Stomach (tissue), 19 donors: ENCODE measurements around the gene OR1L4. TPM values are rescaled to one million over a fixed set of nuclear protein-coding genes. Genes with fewer than 3 reads are reported as not detected.

Experiments
- DNase-seq, 2 donors: peaks; one replicate each; pipeline versions ENCODE4 v3.0.0 to v3.0.0-alpha.2; 2013 to 2019
- H3K27ac ChIP-seq, 5 donors: fragments of 200-600 bp in 4 of 5; sonication (generic) in 4 of 5; one replicate each; pipeline ENCODE4 v1.5.1; 2013 to 2019; ENCODE audit warnings: mild to moderate bottlenecking in 1 of 5, moderate library complexity in 1 of 5
- H3K27me3 ChIP-seq, 3 donors: fragments of 200-600 bp; sonication (generic); one replicate each; pipeline ENCODE4 v1.5.1; 2017 to 2019; ENCODE audit warnings: mixed run types in 1 of 3
- H3K36me3 ChIP-seq, 4 donors: fragments of 200-600 bp; sonication (generic); 1 replicate in 3 of 4; 2 replicates in 1 of 4; pipeline ENCODE4 v1.5.1; 2016 to 2019
- H3K4me1 ChIP-seq, 4 donors: fragments of 200-600 bp; sonication (generic); one replicate each; pipeline ENCODE4 v1.5.1; 2016 to 2019
- H3K4me3 ChIP-seq, 4 donors: fragments of 200-600 bp; sonication (generic) in 3 of 4; one replicate each; pipeline ENCODE4 v1.5.1; 2016 to 2019; ENCODE audit warnings: mild to moderate bottlenecking in 1 of 4
- H3K9me3 ChIP-seq, 4 donors: fragments of 200-600 bp; sonication (generic); one replicate each; pipeline ENCODE4 v1.5.1; 2016 to 2019
- EP300 ChIP-seq: sonication (generic); formaldehyde crosslinking; IDR thresholded peaks from one replicate; pipeline ENCODE4 v1.6.1; 2017; ENCODE audit warnings: antibody characterized with exemption
- POLR2A ChIP-seq, 4 donors: fragments of 450-650 bp; IDR thresholded peaks; one replicate each; pipeline ENCODE4 v1.6.1; 2016; ENCODE audit warnings: antibody characterized with exemption in 4 of 4, control low read depth in 2 of 4, mild to moderate bottlenecking in 1 of 4, moderate library complexity in 1 of 4
- POLR2AphosphoS5 ChIP-seq, 3 donors: sonication (generic); formaldehyde crosslinking; IDR thresholded peaks; one replicate each; pipeline ENCODE4 v1.6.1; 2016; ENCODE audit warnings: antibody characterized with exemption in 3 of 3
- WGBS, 5 donors: extraction: QIAGEN DNeasy Blood & Tissue Kit in 3 of 5; methylation state at CpG; one replicate each; pipeline versions ENCODE4 v1.1.5 to v1.1.7; 2013 to 2018; 5-methylcytosine and 5-hydroxymethylcytosine counted together
- intact Hi-C: fragments of 100-400 bp; cut with DNase I; formaldehyde crosslinking; loops from one replicate; pipeline ENCODE4 v1.15.1; 2023; ENCODE audit warnings: low total_unique reads
- long read RNA-seq, 10 donors: transcript quantifications; one replicate each; lab custom pipeline, GENCODE V29; 2026
- polyA plus RNA-seq, 3 donors: library from polyadenylated mRNA; stranded (reverse); fragments of 200-250 nt; gene quantifications; one replicate each; pipeline ENCODE4 v1.2.3, GENCODE V29; 2013
- total RNA-seq, 5 donors: library from RNA; depleted of rRNA; stranded (reverse); fragments of >200 nt; gene quantifications; one replicate each; pipeline versions ENCODE4 v1.1.0 to v1.2.3, GENCODE V29; 2014 to 2016
- TF ChIP-seq, protein P1 (sequence below), 7 experiments: fragments of 450-650 bp in 4 of 7; fragments of 200-600 bp in 3 of 7; sonication (generic) in 3 of 7; IDR thresholded peaks; one replicate each; pipeline ENCODE4 v1.5.1; 2016 to 2019; ENCODE audit warnings: antibody characterized with exemption in 7 of 7, control low read depth in 2 of 7, mild to moderate bottlenecking in 1 of 7
- donor health status: healthy with polysubstance abuse.
- donor health status: Bipolar disorder and iron deficiency.
- donor health status: healthy.

The OR1L4 gene, protein sequence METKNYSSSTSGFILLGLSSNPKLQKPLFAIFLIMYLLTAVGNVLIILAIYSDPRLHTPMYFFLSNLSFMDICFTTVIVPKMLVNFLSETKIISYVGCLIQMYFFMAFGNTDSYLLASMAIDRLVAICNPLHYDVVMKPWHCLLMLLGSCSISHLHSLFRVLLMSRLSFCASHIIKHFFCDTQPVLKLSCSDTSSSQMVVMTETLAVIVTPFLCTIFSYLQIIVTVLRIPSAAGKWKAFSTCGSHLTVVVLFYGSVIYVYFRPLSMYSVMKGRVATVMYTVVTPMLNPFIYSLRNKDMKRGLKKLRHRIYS
- not detected for total RNA-seq
- polyA plus RNA-seq: not detected
- long read RNA-seq, donor 1: 0 reads
- long read RNA-seq, donor 2: 0 reads
- long read RNA-seq, donor 3: 0 reads
- long read RNA-seq, donor 4: 0 reads
- long read RNA-seq, donor 5: 0 reads
- long read RNA-seq, donor 6: 0 reads
- long read RNA-seq, donor 7: 0 reads
- long read RNA-seq, donor 8: 0 reads
- long read RNA-seq, donor 9: 0 reads
- long read RNA-seq, donor 10: 0 reads

DNA sequence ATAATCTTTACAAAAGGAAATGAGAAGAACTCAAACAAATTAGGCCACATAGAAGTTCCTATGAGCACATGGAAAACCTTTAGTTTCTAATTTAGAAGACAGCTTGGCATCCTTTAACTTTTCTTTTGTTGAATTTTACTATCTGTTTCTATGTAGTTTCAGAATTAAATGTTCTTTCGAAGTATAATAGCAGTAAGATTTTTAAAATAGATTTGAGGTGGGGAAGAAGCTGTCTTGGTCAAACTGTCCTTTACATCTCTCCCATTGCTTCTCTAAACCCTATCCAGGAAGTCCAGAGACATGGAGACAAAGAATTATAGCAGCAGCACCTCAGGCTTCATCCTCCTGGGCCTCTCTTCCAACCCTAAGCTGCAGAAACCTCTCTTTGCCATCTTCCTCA is at the start of gene OR1L4:
TSS of gene OR1L4 (plus strand) at position 301 of the 400 bp plus-strand sequence. CDS start at position 301, 0 bp downstream.
- Histone ChIP-seq H3K36me3 (no peaks in the 10 kb centered on the region), H3K27me3 (no peaks in the 10 kb centered on the region), H3K4me1 (no peaks in the 10 kb centered on the region), H3K9me3 (peaks cover 0 to 78% (median 67%) of the 10 kb centered on the region in 4 donors), H3K4me3 (no peak within 1 kb of the TSS), H3K27ac (no peak within 1 kb of the TSS)
- WGBS, 5 donors: 78 to 93% (median 86%) methylated on average over 1 of the region's 1 CpG
- no peak for DNase-seq
- TF ChIP-seq POLR2AphosphoS5 (IDR thresholded peaks at IDR 0.05) (no peak), POLR2A (IDR thresholded peaks at IDR 0.05) (no peak), EP300 (no peak)
- TF ChIP-seq, protein P1, sequence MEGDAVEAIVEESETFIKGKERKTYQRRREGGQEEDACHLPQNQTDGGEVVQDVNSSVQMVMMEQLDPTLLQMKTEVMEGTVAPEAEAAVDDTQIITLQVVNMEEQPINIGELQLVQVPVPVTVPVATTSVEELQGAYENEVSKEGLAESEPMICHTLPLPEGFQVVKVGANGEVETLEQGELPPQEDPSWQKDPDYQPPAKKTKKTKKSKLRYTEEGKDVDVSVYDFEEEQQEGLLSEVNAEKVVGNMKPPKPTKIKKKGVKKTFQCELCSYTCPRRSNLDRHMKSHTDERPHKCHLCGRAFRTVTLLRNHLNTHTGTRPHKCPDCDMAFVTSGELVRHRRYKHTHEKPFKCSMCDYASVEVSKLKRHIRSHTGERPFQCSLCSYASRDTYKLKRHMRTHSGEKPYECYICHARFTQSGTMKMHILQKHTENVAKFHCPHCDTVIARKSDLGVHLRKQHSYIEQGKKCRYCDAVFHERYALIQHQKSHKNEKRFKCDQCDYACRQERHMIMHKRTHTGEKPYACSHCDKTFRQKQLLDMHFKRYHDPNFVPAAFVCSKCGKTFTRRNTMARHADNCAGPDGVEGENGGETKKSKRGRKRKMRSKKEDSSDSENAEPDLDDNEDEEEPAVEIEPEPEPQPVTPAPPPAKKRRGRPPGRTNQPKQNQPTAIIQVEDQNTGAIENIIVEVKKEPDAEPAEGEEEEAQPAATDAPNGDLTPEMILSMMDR (IDR thresholded peaks at IDR 0.05): no peak
- intact Hi-C loops: no loop called here

DNA sequence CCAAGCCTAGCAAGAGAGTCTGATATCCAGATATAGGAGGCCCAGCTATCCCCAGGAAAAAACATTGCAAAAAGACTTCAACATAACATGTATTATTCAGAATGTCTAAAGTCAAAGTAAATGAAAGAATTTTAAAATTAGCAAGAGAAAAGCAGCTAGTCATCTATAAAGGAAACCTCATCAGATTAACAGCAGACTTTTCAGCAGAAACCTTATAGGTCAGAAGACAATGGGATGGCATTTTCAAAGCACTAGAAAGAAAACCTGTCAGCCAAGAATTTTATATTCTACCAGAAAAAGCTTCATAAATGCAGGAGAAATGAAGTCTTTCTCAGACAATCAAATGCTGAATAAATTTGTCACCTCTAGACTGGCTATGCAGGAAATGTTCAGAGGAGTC is 38.9 kb upstream of the OR1L4 start:
- Histone ChIP-seq H3K4me3 (no peak overlapping the region), H3K27ac (no peak overlapping the region), H3K4me1 (no peaks in the 10 kb centered on the region), H3K27me3 (no peaks in the 10 kb centered on the region), H3K36me3 (no peaks in the 10 kb centered on the region), H3K9me3 (peaks cover 0 to 39% (median 22%) of the 10 kb centered on the region in 4 donors)
- no peak for TF ChIP-seq POLR2AphosphoS5 (IDR thresholded peaks at IDR 0.05)
- TF ChIP-seq POLR2A (IDR thresholded peaks at IDR 0.05): no peak
- TF ChIP-seq, protein P1 (IDR thresholded peaks at IDR 0.05): no peak
- TF ChIP-seq EP300: no peak
- intact Hi-C loops: no loop called here
- DNase-seq: no peak

DNA sequence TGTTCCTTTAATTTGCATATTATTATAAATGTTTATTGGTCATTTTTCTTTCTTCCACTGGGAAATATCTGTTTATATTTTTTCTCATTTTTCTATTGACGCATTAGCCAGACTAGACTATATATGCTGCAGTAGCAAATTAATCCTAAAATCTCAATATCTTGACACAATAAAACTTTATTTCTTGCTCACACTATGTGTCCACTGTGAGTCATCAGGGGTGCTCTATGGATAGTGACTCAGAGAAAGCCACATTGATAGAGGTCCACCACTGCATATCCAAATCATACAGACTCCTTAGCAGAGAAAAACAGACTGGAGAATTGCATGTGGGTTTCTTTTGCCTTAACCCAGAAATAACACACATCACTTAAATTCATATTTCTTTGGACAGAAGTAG is 28.1 kb upstream of the OR1L4 start:
- TF ChIP-seq POLR2A (IDR thresholded peaks at IDR 0.05): no peak
- no peak for TF ChIP-seq EP300
- TF ChIP-seq, protein P1 (IDR thresholded peaks at IDR 0.05): no peak
- no peak for TF ChIP-seq POLR2AphosphoS5 (IDR thresholded peaks at IDR 0.05)
- no peak overlapping the region for H3K4me3 ChIP-seq
- H3K27ac ChIP-seq: no peak overlapping the region
- WGBS, 5 donors: 88 to 99% (median 94%) methylated on average over 1 of the region's 1 CpG
- H3K36me3 ChIP-seq: no peaks in the 10 kb centered on the region
- intact Hi-C loops: no loop called here
- H3K27me3 ChIP-seq: no peaks in the 10 kb centered on the region
- peaks cover 0 to 35% (median 16%) of the 10 kb centered on the region in 4 donors for H3K9me3 ChIP-seq
- no peak for DNase-seq
- no peaks in the 10 kb centered on the region for H3K4me1 ChIP-seq

DNA sequence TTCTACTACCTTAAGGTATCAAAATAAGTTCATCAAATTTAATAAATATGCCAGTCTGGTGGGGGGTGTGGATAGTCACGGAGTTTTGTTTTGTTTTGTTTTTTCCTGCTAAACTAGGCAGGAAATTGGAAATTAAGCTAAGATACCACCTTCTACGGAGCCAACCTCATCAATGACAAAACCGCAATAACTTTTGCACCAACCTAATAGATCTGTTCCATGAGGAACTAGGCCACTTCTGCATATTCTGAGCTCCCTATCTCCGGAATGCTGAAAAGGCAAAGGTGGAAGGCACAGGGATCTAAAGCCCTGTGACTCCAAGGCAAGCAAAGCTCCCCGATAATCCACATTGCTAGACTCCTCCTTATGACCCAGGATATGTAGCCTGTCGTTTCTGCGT is 5.8 kb upstream of the OR1L4 start:
- H3K36me3 ChIP-seq: no peaks in the 10 kb centered on the region
- H3K4me3 ChIP-seq: no peak overlapping the region
- peaks cover 0 to 67% (median 32%) of the 10 kb centered on the region in 4 donors for H3K9me3 ChIP-seq
- WGBS, 5 donors: 80 to 90% (median 87%) methylated on average over 7 of the region's 7 CpGs
- no peak overlapping the region for H3K27ac ChIP-seq
- H3K27me3 ChIP-seq: no peaks in the 10 kb centered on the region
- intact Hi-C loops: no loop called here
- DNase-seq: no peak
- TF ChIP-seq EP300 (no peak), POLR2A (IDR thresholded peaks at IDR 0.05) (no peak), POLR2AphosphoS5 (IDR thresholded peaks at IDR 0.05) (no peak)
- TF ChIP-seq, protein P1 (IDR thresholded peaks at IDR 0.05): no peak
- no peaks in the 10 kb centered on the region for H3K4me1 ChIP-seq
